Karpas-422 (cell line): ENCODE results near the gene OTX2. TPM values are rescaled to one million over a fixed set of nuclear protein-coding genes. Genes with fewer than 3 reads are reported as not detected.

ENCODE experiments used
- DNase-seq: peaks from one replicate; pipeline ENCODE4 v3.0.0-alpha.2; 2015
- H2AFZ ChIP-seq: fragments of 200-600 bp; sonication (generic); 2 replicates; pipeline ENCODE4 v1.6.1; 2014; ENCODE audit warnings: antibody characterized with exemption, low read length, mixed read lengths
- H3K27ac ChIP-seq: fragments of 200-600 bp; sonication (generic); 2 replicates; pipeline ENCODE4 v1.5.1; 2014; ENCODE audit warnings: mild to moderate bottlenecking, low read length, moderate library complexity
- H3K27me3 ChIP-seq: fragments of 200-600 bp; sonication (generic); 2 replicates; pipeline ENCODE4 v1.6.1; 2014; ENCODE audit warnings: low read length, mixed read lengths
- H3K36me3 ChIP-seq: fragments of 200-600 bp; sonication (generic); 2 replicates; pipeline ENCODE4 v1.6.1; 2014; ENCODE audit warnings: low read length, mixed read lengths; ENCODE audit not compliant: insufficient read depth
- H3K4me1 ChIP-seq: fragments of 200-600 bp; sonication (generic); 2 replicates; pipeline ENCODE4 v1.6.1; 2014; ENCODE audit warnings: mild to moderate bottlenecking, low read length, mixed read lengths
- H3K4me2 ChIP-seq: fragments of 200-600 bp; sonication (generic); 2 replicates; pipeline ENCODE4 v1.6.1; 2014; ENCODE audit warnings: low read length, low read depth, mild to moderate bottlenecking; ENCODE audit not compliant: poor library complexity, severe bottlenecking
- H3K4me3 ChIP-seq: fragments of 200-600 bp; sonication (generic); 2 replicates; pipeline ENCODE4 v1.5.1; 2014; ENCODE audit warnings: mild to moderate bottlenecking, antibody characterized with exemption, low read length, mixed read lengths
- H3K79me2 ChIP-seq: fragments of 200-600 bp; sonication (generic); 2 replicates; pipeline ENCODE4 v1.6.1; 2014; ENCODE audit warnings: mild to moderate bottlenecking, low read length, mixed read lengths
- H3K9ac ChIP-seq: fragments of 200-600 bp; sonication (generic); 2 replicates; pipeline ENCODE4 v1.6.0; 2014; ENCODE audit warnings: low read length
- H3K9me2 ChIP-seq: fragments of 200-600 bp; sonication (generic), shearing (Covaris generic); replicated peaks from 2 replicates; pipeline ENCODE4 v1.6.0; 2014; ENCODE audit warnings: mild to moderate bottlenecking, low read length, moderate library complexity; ENCODE audit not compliant: insufficient read depth
- H3K9me3 ChIP-seq: fragments of 300-700, 200-600 bp; sonication (generic); 2 replicates; pipeline ENCODE4 v1.6.1; 2014; ENCODE audit warnings: low read length, mixed read lengths
- H4K20me1 ChIP-seq: fragments of 200-600 bp; sonication (generic); 2 replicates; pipeline ENCODE4 v1.6.1; 2014; ENCODE audit warnings: mild to moderate bottlenecking, antibody characterized with exemption, low read length, low read depth; ENCODE audit not compliant: insufficient read depth
- total RNA-seq: library from RNA; depleted of rRNA; stranded (reverse); fragments of >200 nt; shearing (Covaris generic); gene quantifications from 2 replicates; pipeline ENCODE4 v1.2.3, GENCODE V29; 2014; ENCODE audit warnings: low replicate concordance; rRNA removed

Gene OTX2
- total RNA-seq, result not detected in 2 replicates

DNA sequence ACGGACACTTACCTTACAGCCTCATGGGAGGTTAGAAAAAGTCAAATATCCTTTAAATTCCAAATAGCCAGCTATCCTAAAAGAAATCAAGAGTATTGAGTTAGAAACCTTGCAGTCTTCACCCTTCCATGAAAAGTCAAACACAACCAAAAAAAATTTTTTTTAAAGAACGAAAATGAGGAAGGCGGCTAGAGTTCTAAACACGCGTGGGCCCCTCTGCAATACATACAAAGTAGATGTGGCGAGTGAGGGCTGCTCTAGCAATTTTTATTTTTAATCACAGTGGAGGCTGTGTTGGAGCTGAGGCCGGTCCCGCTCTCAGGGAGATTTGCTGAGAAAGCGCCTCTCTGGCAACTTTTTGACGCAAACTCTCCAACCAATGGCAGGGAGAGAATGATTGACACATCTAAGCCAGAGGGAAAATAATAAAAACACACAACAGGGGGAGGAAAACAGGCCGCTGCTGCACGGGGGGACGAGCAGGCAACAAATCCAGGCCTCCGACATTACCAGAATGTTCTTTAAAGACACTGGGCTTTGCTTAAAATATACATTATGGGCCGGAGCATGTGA is at the start of gene OTX2:
Gene OTX2, minus strand, starts transcription at position 333 of the 573 bp plus-strand sequence. CDS start 5,023 bp downstream, outside the sequence.
- H3K9ac ChIP-seq, result no peak within 1 kb of the TSS
- no peaks in the 10 kb centered on the region for H3K4me1 ChIP-seq
- H3K27me3 ChIP-seq, result no peaks in the 10 kb centered on the region
- no peak within 1 kb of the TSS for H2AFZ ChIP-seq
- H3K4me3 ChIP-seq, result no peak within 1 kb of the TSS
- H3K27ac ChIP-seq, result no peak within 1 kb of the TSS
- no peaks in the 10 kb centered on the region for H3K79me2 ChIP-seq
- no peak for DNase-seq
- no peaks in the 10 kb centered on the region for H3K9me2 ChIP-seq
- H3K36me3 ChIP-seq, result no peaks in the 10 kb centered on the region
- H3K9me3 ChIP-seq, result no peaks in the 10 kb centered on the region
- no peaks in the 10 kb centered on the region for H4K20me1 ChIP-seq
- H3K4me2 ChIP-seq, result no peak within 1 kb of the TSS

DNA sequence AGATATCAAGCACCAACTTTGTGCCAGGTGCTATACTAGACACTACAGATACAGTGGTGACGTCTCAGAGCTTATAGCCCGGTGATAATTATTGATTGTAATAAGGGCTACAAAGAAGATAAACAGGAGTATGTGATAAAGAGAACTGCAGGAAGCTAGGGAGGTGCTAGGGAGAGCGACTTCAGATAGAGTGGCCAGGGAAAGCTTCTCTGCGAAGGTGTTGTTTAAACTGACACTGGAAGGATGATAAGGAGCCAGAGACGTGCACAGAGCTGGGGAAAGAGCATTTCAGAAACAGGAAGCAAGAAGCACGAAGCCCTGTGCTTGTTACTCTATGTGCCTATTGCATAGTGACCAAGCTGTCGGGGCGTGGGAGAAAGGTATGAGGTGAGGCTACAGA is 48.1 kb upstream of the OTX2 start:
- Histone ChIP-seq H3K27ac (no peak overlapping the region), H3K9me3 (no peaks in the 10 kb centered on the region), H3K9ac (no peak overlapping the region), H3K79me2 (no peaks in the 10 kb centered on the region), H3K4me1 (no peaks in the 10 kb centered on the region), H3K4me3 (no peak overlapping the region), H3K4me2 (no peak overlapping the region), H3K36me3 (no peaks in the 10 kb centered on the region), H4K20me1 (no peaks in the 10 kb centered on the region), H3K9me2 (no peaks in the 10 kb centered on the region), H3K27me3 (0 out of 2 replicates have a peak, but pooled peaks cover 2% of the 10 kb centered on the region), H2AFZ (no peak overlapping the region)
- peak; percentile 38 for DNase-seq

DNA sequence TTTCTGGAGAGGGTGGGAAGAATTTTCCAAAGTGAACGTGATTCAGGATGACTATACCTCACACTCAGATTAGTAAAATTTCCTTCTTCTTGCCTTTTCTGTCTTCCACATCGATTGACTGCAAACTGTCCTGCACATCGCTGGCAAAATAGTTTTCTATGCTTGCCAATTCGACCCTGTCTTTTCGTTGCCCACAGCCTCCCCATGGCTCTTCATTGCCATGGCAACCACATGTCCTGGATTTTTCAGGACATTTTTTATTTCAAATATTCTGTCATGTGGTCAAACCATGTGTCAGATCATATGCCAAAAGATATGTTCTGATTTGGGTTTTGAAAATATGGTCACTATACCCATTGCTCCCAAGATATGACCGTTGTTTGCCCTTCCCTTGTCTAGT is 46.9 kb upstream of the OTX2 start:
- Histone ChIP-seq H3K79me2 (no peaks in the 10 kb centered on the region), H3K27me3 (0 out of 2 replicates have a peak, but pooled peaks cover 2% of the 10 kb centered on the region), H3K4me3 (no peak overlapping the region), H3K4me1 (no peaks in the 10 kb centered on the region), H4K20me1 (no peaks in the 10 kb centered on the region), H2AFZ (no peak overlapping the region), H3K9me3 (no peaks in the 10 kb centered on the region), H3K36me3 (no peaks in the 10 kb centered on the region), H3K9me2 (no peaks in the 10 kb centered on the region), H3K27ac (no peak overlapping the region), H3K9ac (no peak overlapping the region), H3K4me2 (no peak overlapping the region)
- no peak for DNase-seq

DNA sequence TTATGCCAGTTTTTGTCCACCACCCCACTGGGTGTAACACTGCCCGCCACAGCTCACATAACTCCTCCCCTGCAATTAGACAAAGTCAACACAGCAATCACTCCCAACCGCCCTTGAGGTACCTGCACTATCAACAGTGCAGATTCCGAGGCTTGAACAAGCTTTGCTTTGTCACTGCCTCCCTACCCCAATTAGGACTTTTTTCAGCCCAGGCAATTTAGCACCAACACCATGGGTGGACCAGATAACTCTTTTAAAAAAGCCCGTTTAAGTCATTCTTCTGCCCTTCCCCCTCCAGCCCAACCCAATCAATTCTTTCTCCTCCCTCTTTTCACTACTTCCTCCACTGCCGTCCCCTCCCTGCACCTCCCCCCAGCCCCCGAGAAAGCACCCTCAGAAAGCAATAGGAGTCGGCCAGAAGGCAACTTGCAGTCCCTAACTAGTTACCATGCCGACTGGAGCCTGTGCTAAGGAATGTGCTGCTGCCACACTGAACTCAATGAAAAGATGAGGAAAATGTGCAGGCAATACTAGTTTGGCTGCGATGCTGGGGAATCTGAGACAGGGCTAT is 45.7 kb upstream of the OTX2 start:
- no peaks in the 10 kb centered on the region for H3K36me3 ChIP-seq
- H3K9me2 ChIP-seq, result no peaks in the 10 kb centered on the region
- no peak for DNase-seq
- H3K9ac ChIP-seq, result no peak overlapping the region
- H3K27me3 ChIP-seq, result 0 out of 2 replicates have a peak, but pooled peaks cover 2% of the 10 kb centered on the region
- no peaks in the 10 kb centered on the region for H3K4me1 ChIP-seq
- no peaks in the 10 kb centered on the region for H3K79me2 ChIP-seq
- H2AFZ ChIP-seq, result no peak overlapping the region
- H3K4me2 ChIP-seq, result no peak overlapping the region
- H3K4me3 ChIP-seq, result no peak overlapping the region
- H3K27ac ChIP-seq, result no peak overlapping the region
- no peaks in the 10 kb centered on the region for H4K20me1 ChIP-seq
- no peaks in the 10 kb centered on the region for H3K9me3 ChIP-seq

DNA sequence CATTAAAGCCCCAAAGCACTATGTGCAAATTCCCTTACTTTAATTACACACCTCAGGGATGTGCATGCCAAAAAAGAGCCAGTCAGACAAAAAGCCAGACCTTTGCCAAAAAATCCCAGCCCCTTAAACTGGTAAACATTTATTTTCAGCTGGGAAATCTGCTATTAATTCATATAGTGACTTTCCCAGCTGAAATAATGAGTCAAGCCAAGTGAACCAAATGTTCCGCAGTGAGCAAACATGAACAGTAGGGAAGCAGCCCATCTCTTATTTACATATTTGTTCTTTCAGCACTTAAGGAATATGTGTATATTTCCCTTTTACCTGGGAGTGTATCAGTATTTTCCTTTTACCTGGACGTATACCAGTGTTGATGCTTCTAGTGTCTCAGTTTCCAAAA is 44.0 kb upstream of the OTX2 start:
- no peak for DNase-seq
- Histone ChIP-seq H3K27ac (no peak overlapping the region), H2AFZ (no peak overlapping the region), H3K27me3 (no peaks in the 10 kb centered on the region), H3K9ac (no peak overlapping the region), H3K4me3 (no peak overlapping the region), H3K9me2 (no peaks in the 10 kb centered on the region), H3K79me2 (no peaks in the 10 kb centered on the region), H4K20me1 (no peaks in the 10 kb centered on the region), H3K9me3 (no peaks in the 10 kb centered on the region), H3K36me3 (no peaks in the 10 kb centered on the region), H3K4me1 (no peaks in the 10 kb centered on the region), H3K4me2 (no peak overlapping the region)

DNA sequence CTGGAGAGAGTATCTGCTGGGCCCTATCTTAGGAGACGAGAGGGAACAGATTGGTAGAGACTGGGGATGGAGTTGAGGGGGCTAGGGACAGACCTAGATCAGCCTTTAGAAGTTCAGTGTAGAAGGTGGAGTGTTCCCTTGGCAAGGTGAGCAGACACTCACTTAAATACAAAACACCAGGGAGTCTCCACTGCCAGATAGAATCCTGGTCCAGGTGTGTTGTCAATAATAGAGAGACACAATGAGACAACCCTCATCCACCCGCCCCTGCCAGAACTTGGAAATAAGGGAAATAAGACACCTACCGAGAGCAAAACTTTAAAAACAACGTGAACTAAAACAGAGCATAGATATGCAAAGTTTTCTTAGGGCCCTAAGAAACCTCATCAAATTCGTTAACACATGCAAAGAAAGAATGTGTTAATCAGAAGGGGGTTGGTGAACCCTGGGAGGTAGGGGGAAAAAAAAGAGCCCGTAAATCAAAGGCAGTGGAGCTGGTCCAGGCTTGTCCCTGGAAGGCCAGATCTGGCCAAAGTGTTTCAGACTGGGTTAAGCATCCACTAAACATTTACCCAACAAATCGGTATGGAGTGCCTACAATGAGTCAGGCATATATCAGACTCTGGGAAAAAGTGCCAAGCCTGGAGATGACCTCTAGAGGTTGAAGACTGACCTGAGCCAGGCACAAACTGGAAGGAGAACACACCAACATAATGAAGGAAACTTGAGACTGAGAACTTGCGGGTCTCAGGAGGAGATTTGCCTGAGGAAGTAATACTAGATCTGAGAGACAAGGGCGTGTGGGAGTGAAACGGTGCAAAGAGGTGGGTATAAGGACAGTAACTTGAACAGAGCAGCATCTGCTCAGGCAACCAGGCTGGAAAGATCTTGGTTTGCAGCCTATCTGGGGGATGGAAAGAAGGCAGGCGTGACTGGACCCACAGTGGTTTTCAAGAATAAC is 37.0 kb upstream of the OTX2 start:
- Histone ChIP-seq H3K9me3 (no peaks in the 10 kb centered on the region), H3K4me1 (0 out of 2 replicates have a peak, but pooled peaks cover 5% of the 10 kb centered on the region), H3K79me2 (no peaks in the 10 kb centered on the region), H3K4me3 (no peak overlapping the region), H3K36me3 (no peaks in the 10 kb centered on the region), H3K4me2 (no peak overlapping the region), H3K27me3 (no peaks in the 10 kb centered on the region), H3K9me2 (no peaks in the 10 kb centered on the region), H3K27ac (no peak overlapping the region), H4K20me1 (no peaks in the 10 kb centered on the region), H2AFZ (no peak overlapping the region), H3K9ac (no peak overlapping the region)
- no peak for DNase-seq

DNA sequence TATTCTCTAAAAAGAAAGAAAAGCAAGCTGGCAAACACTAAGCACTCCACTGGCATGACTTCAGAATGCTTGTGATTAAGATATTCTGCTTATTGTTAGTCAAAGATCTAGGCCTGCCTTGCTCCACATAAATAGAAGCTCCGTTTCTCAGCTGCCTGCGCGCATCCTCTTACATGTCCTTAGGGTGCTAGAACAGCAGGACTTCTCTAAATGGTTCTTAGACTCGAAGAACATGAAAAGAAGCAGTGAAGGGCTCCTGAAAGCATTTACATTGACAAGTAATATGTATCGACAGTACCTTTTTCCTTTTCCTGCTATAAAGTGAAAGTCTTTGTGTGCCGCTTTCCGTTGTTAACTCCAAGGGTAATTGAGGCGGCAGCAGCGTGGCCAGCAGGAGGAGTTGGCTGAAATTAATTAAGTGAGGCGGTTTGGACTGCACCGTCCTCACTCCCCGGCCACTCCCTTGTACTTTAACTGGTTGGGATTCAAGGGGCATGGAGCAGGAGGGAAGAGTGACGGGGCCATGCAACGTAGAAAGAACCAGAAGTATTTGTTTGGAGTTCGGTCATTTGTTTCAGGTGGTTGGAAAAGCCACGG is 34.2 kb upstream of the OTX2 start:
- H3K9me2 ChIP-seq, result no peaks in the 10 kb centered on the region
- no peak overlapping the region for H2AFZ ChIP-seq
- no peaks in the 10 kb centered on the region for H3K79me2 ChIP-seq
- no peak overlapping the region for H3K9ac ChIP-seq
- no peaks in the 10 kb centered on the region for H3K36me3 ChIP-seq
- no peak for DNase-seq
- 0 out of 2 replicates have a peak, but pooled peaks cover 5% of the 10 kb centered on the region for H3K4me1 ChIP-seq
- H3K27ac ChIP-seq, result no peak overlapping the region
- no peaks in the 10 kb centered on the region for H3K9me3 ChIP-seq
- H3K4me3 ChIP-seq, result no peak overlapping the region
- H4K20me1 ChIP-seq, result no peaks in the 10 kb centered on the region
- no peaks in the 10 kb centered on the region for H3K27me3 ChIP-seq
- H3K4me2 ChIP-seq, result no peak overlapping the region

DNA sequence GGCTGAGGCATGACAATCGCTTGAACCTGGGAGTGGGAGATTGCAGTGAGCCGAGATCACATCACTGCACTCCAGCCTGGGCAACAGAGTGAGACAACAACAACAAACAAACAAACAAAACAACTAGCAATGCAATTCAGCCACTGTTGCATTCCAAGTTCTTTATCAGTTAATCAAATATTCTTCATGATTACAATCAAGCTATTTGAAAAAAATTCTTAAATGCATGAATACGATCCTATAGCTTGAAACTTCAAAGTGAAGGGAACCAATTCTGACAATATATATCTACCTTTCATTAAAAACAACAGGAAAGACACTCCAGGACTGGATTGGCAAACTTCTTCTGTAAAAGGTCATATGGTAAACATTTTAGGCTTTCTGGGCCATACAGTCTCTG is 31.3 kb upstream of the OTX2 start:
- Histone ChIP-seq H3K79me2 (no peaks in the 10 kb centered on the region), H3K27me3 (peaks cover 2% of the 10 kb centered on the region; the same call in 1 of the 2 replicates), H3K4me3 (no peak overlapping the region), H3K9ac (no peak overlapping the region), H3K4me1 (no peaks in the 10 kb centered on the region), H3K9me2 (no peaks in the 10 kb centered on the region), H3K4me2 (no peak overlapping the region), H3K36me3 (no peaks in the 10 kb centered on the region), H4K20me1 (no peaks in the 10 kb centered on the region), H3K9me3 (no peaks in the 10 kb centered on the region), H3K27ac (no peak overlapping the region), H2AFZ (no peak overlapping the region)
- DNase-seq, result no peak
